ENCODE results near the gene TCTN1. TPM values are rescaled to one million over a fixed set of nuclear protein-coding genes. Genes with fewer than 3 reads are reported as not detected.
"Not testable (repeated sequence)": the region's sequence is repeated elsewhere in the genome, so short reads cannot be mapped to it uniquely, and the experiment has no call there.

TCTN1 gene
- total and polyA plus RNA-seq, 2 of the 13 experiments (the other 11 are each of a cell fraction or from before 2014, with no cell fraction given), result 13.6 to 16.0 TPM

DNA sequence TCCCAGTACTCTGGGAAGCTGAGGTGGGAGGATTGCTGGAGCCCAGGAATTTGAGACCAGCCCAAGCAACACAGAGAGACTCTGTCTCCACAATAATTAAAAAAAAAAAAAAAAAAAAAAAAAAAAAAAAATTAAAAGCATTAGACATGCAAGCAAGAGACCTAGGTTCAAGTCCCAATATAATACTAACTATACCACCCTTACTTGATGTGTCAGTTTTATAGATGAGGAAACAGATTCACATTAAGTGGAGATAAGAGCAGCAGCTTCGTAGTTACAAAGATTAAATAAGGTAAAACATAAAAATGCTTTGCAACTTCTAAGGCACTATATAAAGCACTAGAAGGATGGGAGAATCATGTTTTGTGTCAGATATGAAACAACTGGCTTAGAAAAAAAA, 39.9 kb upstream of the TCTN1 start:
- Histone ChIP-seq H3K27ac (ENCODE audit: extremely low read length, insufficient read depth, low read length) (peak overlapping the region; percentile 73), H3K9me3 (ENCODE audit: low read length) (peaks cover 13% of the 10 kb centered on the region), H2AFZ (ENCODE audit: low read length) (no peak overlapping the region), H3K4me1 (ENCODE audit: insufficient read depth, low read length) (peaks cover 59% of the 10 kb centered on the region), H3K79me2 (ENCODE audit: insufficient read depth, low read length) (peaks cover 75% of the 10 kb centered on the region), H3K27me3 (ENCODE audit: control insufficient read depth in 1 of 2, insufficient read depth in 2 of 2, low read length in 2 of 2) (no peaks in the 10 kb centered on the region), H3K9ac (ENCODE audit: insufficient read depth, low read depth, low read length) (no peak overlapping the region), H3K4me2 (ENCODE audit: low read depth, low read length) (no peak overlapping the region), H3K36me3 (replicated peaks in 1 of 2; ENCODE audit: control insufficient read depth in 1 of 2, insufficient read depth in 2 of 2, low read length in 2 of 2) (no peaks in the 10 kb centered on the region), H4K20me1 (ENCODE audit: insufficient read depth, low read length) (peaks cover 9% of the 10 kb centered on the region), H3K4me3 (replicated peaks in 1 of 3; ENCODE audit: insufficient read depth in 1 of 3, low read depth in 2 of 3, low read length in 3 of 3) (no peak overlapping the region)
- DNase-seq (ENCODE audit: low spot score), result no peak
- in situ Hi-C loops (cut with HindIII; ENCODE audit: extremely low pct_ligation_motif_present, low pct_unique_long_range_greater_than_20kb), result no loop called here
- no peak for ATAC-seq
- CTCF ChIA-PET (ENCODE audit: low intra/inter-chr PET ratio, low total read pairs), result no interaction called here
- POLR2A ChIA-PET, result interaction anchor here (1.9 to 2.5 kb wide), 3 partner anchors 11 to 105 kb away, joined by 9 to 15 read pairs (median 11); partner anchors contain the start of genes FAM216A and GPN3
- 94% methylated on average over 1 of the region's 1 CpG for WGBS (ENCODE audit: low lambda C conversion rate)
- BruUV-seq (replicated peaks), result no TSS peak
- intact Hi-C loops (cut with micrococcal nuclease; ENCODE audit: unreplicated experiment), result no loop called here
- no peak for FAIRE-seq
- TF ChIP-seq CCAR2 (optimal IDR thresholded peaks at IDR 0.05; ENCODE audit: low read depth, low read length), result no peak
- no peak for TF ChIP-seq HES4 (CRISPR knock-in tag; IDR thresholded peaks at IDR 0.05; ENCODE audit: borderline replicate concordance)
- TF ChIP-seq, protein P1, sequence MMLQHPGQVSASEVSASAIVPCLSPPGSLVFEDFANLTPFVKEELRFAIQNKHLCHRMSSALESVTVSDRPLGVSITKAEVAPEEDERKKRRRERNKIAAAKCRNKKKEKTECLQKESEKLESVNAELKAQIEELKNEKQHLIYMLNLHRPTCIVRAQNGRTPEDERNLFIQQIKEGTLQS (CRISPR knock-in tag; IDR thresholded peaks at IDR 0.05), result no peak
- no peak for TF ChIP-seq CC2D1A (CRISPR knock-in tag; IDR thresholded peaks at IDR 0.05)
- no peak for TF ChIP-seq NKX3-1 (CRISPR knock-in tag; IDR thresholded peaks at IDR 0.05)
- no peak for TF ChIP-seq SIX1 (CRISPR knock-in tag; IDR thresholded peaks at IDR 0.05; ENCODE audit: borderline replicate concordance)

DNA sequence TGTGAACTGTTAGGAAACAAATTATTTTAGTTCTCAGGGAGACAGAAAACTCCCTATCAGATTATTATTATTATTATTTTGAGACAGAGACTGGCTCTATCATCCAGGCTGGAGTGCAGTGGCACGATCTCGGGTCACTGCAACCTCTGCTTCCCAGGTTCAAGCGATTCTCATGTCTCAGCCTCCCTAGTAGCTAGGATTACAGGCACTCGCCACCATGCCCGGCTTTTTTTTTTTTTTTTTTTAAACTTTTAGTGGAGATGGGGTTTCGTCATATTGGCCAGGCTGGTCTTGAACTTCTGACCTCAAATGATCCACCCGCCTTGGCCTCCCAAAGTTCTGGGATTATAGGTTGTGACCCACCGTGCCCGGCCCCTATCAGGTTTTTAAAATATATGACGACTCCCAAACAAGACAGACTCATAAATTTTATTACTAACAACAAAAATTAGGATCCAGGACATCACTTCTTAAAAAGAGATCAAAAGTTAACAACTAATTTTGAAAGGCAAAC, 39.2 kb upstream of the TCTN1 start:
- peaks cover 60% of the 10 kb centered on the region for H3K4me1 ChIP-seq (ENCODE audit: insufficient read depth, low read length)
- H3K36me3 ChIP-seq (replicated peaks in 1 of 2; ENCODE audit: control insufficient read depth in 1 of 2, insufficient read depth in 2 of 2, low read length in 2 of 2); ATAC-seq; H2AFZ ChIP-seq (ENCODE audit: low read length); DNase-seq (ENCODE audit: low spot score); CTCF ChIA-PET (ENCODE audit: low intra/inter-chr PET ratio, low total read pairs); FAIRE-seq; H3K27me3 ChIP-seq (ENCODE audit: control insufficient read depth in 1 of 2, insufficient read depth in 2 of 2, low read length in 2 of 2); BruUV-seq (replicated peaks): not testable (repeated sequence)
- in situ Hi-C loops (cut with HindIII; ENCODE audit: extremely low pct_ligation_motif_present, low pct_unique_long_range_greater_than_20kb) (loop anchor here (25.0 kb wide), 1 partner anchor 462 kb away; the partner anchor contains the start of gene IFT81), intact Hi-C loops (cut with micrococcal nuclease; ENCODE audit: unreplicated experiment) (loop anchor here (1.0 kb wide), 1 partner anchor 17 kb away; no protein-coding TSS in a partner anchor)
- peak overlapping the region; percentile 62 for H3K4me2 ChIP-seq (ENCODE audit: low read depth, low read length)
- H3K79me2 ChIP-seq (ENCODE audit: insufficient read depth, low read length), result peaks cover 75% of the 10 kb centered on the region
- H3K27ac ChIP-seq (ENCODE audit: extremely low read length, insufficient read depth, low read length), result peak overlapping the region; percentile 73
- POLR2A ChIA-PET, result interaction anchor here (0.6 to 2.5 kb wide), 8 partner anchors 8 to 144 kb away, joined by 3 to 23 read pairs (median 9); partner anchors contain the start of genes ARPC3, FAM216A and GPN3
- WGBS (ENCODE audit: low lambda C conversion rate), result 19% methylated on average over 10 of the region's 10 CpGs
- TF ChIP-seq ZNF460 (CRISPR knock-in tag; IDR thresholded peaks at IDR 0.05; ENCODE audit: borderline replicate concordance), result peak; percentile 71
- peaks cover 13% of the 10 kb centered on the region for H3K9me3 ChIP-seq (ENCODE audit: low read length)
- H3K4me3 ChIP-seq (replicated peaks in 1 of 3; ENCODE audit: insufficient read depth in 1 of 3, low read depth in 2 of 3, low read length in 3 of 3), result peak overlapping the region in 1 of 3 experiments; percentile 40; a peak in 2 of 6 replicates
- H3K9ac ChIP-seq (ENCODE audit: insufficient read depth, low read depth, low read length), result peak overlapping the region; percentile 2; the same call in 1 of the 2 replicates
- peaks cover 11% of the 10 kb centered on the region for H4K20me1 ChIP-seq (ENCODE audit: insufficient read depth, low read length)
